DOHH2 (cell line): ENCODE measurements around the gene ARHGAP44.

ENCODE experiments used
- CTCF ChIP-seq: fragments of 200-600 bp; sonication (generic); IDR thresholded peaks from one replicate; pipeline ENCODE4 v1.5.1; 2014; ENCODE audit warnings: antibody characterized with exemption, mild to moderate bottlenecking, low read depth, low read length; ENCODE audit not compliant: poor library complexity, severe bottlenecking
- EZH2phosphoT487 ChIP-seq: fragments of 200-600 bp; sonication (generic); IDR thresholded peaks from 2 replicates; pipeline ENCODE4 v1.6.1; 2017; ENCODE audit warnings: borderline replicate concordance, mild to moderate bottlenecking, antibody characterized with exemption, low read length, moderate library complexity, mixed read lengths

- no peak for TF ChIP-seq CTCF
- no peak for TF ChIP-seq EZH2phosphoT487
Observed at GRCh38 chr17:12995896-12996295, 206.6 kb downstream of the ARHGAP44 start.
